HepG2 (cell line): ENCODE results near the gene PDCD2. TPM values are rescaled to one million over a fixed set of nuclear protein-coding genes. Genes with fewer than 3 reads are reported as not detected.
A peak's percentile ranks its signal among the peaks of the same experiment; 100 is the strongest.

Experiments used
- ATAC-seq: fragments of 200-7000 bp; cut with Tn5 transposase; 3 replicates; pipeline ENCODE4 v1.9.1; 2020; ENCODE audit warnings: mild to moderate bottlenecking, moderate library complexity
- Bru-seq: library from RNA; stranded (reverse); fragments of 400-500 nt; gene quantifications from one replicate; lab custom pipeline; 2021; lab: Mats Ljungman, UMichigan
- BruChase-seq, 2 experiments: library from RNA; stranded (reverse); fragments of 400-500 nt; gene quantifications; one replicate each; lab custom pipeline; 2021; lab: Mats Ljungman, UMichigan
- BruUV-seq: library from RNA; stranded (reverse); fragments of 400-500 nt; replicated peaks from 2 replicates; lab custom pipeline; 2021; lab: Mats Ljungman, UMichigan
- CTCF ChIA-PET: fragments of 300-600 bp; formaldehyde crosslinking; extraction: SDS; loops from one replicate; lab custom pipeline; 2021; ENCODE audit warnings: low total read pairs, inconsistent platforms, low intra/inter-chr PET ratio; lab: Yijun Ruan, JAX
- POLR2A ChIA-PET: fragments of 350-600 bp; sonication (Branson Sonifier 250); formaldehyde crosslinking; loops from one replicate; lab custom pipeline; 2020; ENCODE audit warnings: antibody characterized with exemption, inconsistent platforms; lab: Yijun Ruan, JAX
- DNase-seq: peaks from one replicate; pipeline ENCODE4 v3.0.0-alpha.2; 2015; ENCODE audit warnings: low spot score
- FAIRE-seq: peaks from 3 replicates; lab custom pipeline; 2011; peaks lifted over from hg19 to GRCh38; lab: Jason Lieb, UNC
- H2AFZ ChIP-seq: one replicate; pipeline ENCODE4 v1.6.1; 2011; ENCODE audit warnings: low read length, inconsistent platforms
- H3K27ac ChIP-seq: fragments of 300-600 bp; 3 replicates; pipeline ENCODE4 v1.8.0; 2011; ENCODE audit warnings: mixed run types, mild to moderate bottlenecking, mixed read lengths, low read length, inconsistent platforms; ENCODE audit not compliant: insufficient read depth; ENCODE audit errors: extremely low read length
- H3K27me3 ChIP-seq, 2 experiments: fragments of 200-600 bp in 1 of 2; 2 replicates in 1 of 2; 3 replicates in 1 of 2; pipeline versions ENCODE4 v1.6.0 to v1.8.0; 2011; ENCODE audit warnings: low read length in 2 of 2, mild to moderate bottlenecking in 2 of 2, moderate library complexity in 2 of 2, inconsistent platforms in 1 of 2; ENCODE audit not compliant: insufficient read depth in 2 of 2, control insufficient read depth in 1 of 2
- H3K36me3 ChIP-seq, 2 experiments: fragments of 200-600 bp in 1 of 2; replicated peaks in 1 of 2; 2 replicates in 1 of 2; 3 replicates in 1 of 2; pipeline versions ENCODE4 v1.5.1 to v1.8.0; 2011; ENCODE audit warnings: low read length in 2 of 2, inconsistent platforms in 1 of 2; ENCODE audit not compliant: insufficient read depth in 2 of 2, control insufficient read depth in 1 of 2
- H3K4me1 ChIP-seq: 2 replicates; pipeline ENCODE4 v1.5.1; 2012; ENCODE audit warnings: low read length, inconsistent platforms; ENCODE audit not compliant: insufficient read depth
- H3K4me2 ChIP-seq: 2 replicates; pipeline ENCODE4 v1.6.0; 2011; ENCODE audit warnings: low read depth, low read length, inconsistent platforms
- H3K4me3 ChIP-seq, 3 experiments: fragments of 200-600 bp in 1 of 3; sonication (generic), shearing (Covaris generic) in 1 of 3; replicated peaks in 1 of 3; 2 replicates each; pipeline ENCODE4 v1.5.1; 2011 to 2016; ENCODE audit warnings: low read length in 3 of 3, inconsistent platforms in 2 of 3, low read depth in 2 of 3, mild to moderate bottlenecking in 2 of 3, control low read depth in 1 of 3, mixed read lengths in 1 of 3; ENCODE audit not compliant: insufficient read depth in 1 of 3
- H3K79me2 ChIP-seq: one replicate; pipeline ENCODE4 v1.6.1; 2011; ENCODE audit warnings: low read length, inconsistent platforms; ENCODE audit not compliant: insufficient read depth
- H3K9ac ChIP-seq: 2 replicates; pipeline ENCODE4 v1.6.0; 2011; ENCODE audit warnings: mild to moderate bottlenecking, low read depth, low read length, inconsistent platforms; ENCODE audit not compliant: insufficient read depth
- H3K9me3 ChIP-seq: 2 replicates; pipeline ENCODE4 v1.5.1; 2012; ENCODE audit warnings: mild to moderate bottlenecking, low read length
- H4K20me1 ChIP-seq: 2 replicates; pipeline ENCODE4 v1.6.0; 2011; ENCODE audit warnings: inconsistent platforms, mild to moderate bottlenecking, low read length, moderate library complexity; ENCODE audit not compliant: insufficient read depth
- CEBPZ ChIP-seq: IDR thresholded peaks from 2 replicates; pipeline ENCODE4 v1.6.1; 2012; ENCODE audit warnings: low read length, improper control_type of control experiment
- FIP1L1 ChIP-seq: fragments of 200-400 bp; formaldehyde crosslinking; IDR thresholded peaks from 2 replicates; pipeline ENCODE4 v1.6.1; 2018; ENCODE audit warnings: low read depth, mild to moderate bottlenecking, low read length, moderate library complexity, borderline replicate concordance; ENCODE audit not compliant: insufficient read depth
- NR2F2 ChIP-seq: IDR thresholded peaks from 2 replicates; pipeline ENCODE4 v1.6.1; 2012; ENCODE audit warnings: low read depth, inconsistent platforms, borderline replicate concordance
- TOE1 ChIP-seq: sonication (generic); formaldehyde crosslinking; IDR thresholded peaks from 2 replicates; pipeline ENCODE4 v1.4.0; 2020; ENCODE audit warnings: mild to moderate bottlenecking, missing genetic modification reagents
- ZNF224 ChIP-seq: sonication (generic); formaldehyde crosslinking; IDR thresholded peaks from 2 replicates; pipeline ENCODE4 v1.5.0; 2020; ENCODE audit warnings: mild to moderate bottlenecking, missing genetic modification reagents
- ZNF556 ChIP-seq: sonication (generic); formaldehyde crosslinking; IDR thresholded peaks from 2 replicates; pipeline ENCODE4 v1.4.0; 2020; ENCODE audit warnings: mild to moderate bottlenecking, missing genetic modification reagents, borderline replicate concordance
- WGBS: methylation state at CpG from one replicate; pipeline ENCODE4 v1.1.6; 2017; ENCODE audit warnings: low lambda C conversion rate; 5-methylcytosine and 5-hydroxymethylcytosine counted together
- in situ Hi-C: cut with HindIII; loops from 2 replicates; pipeline ENCODE4 v1.10.0; 2017; ENCODE audit warnings: low pct_unique_long_range_greater_than_20kb; ENCODE audit not compliant: extremely low pct_ligation_motif_present
- intact Hi-C: fragments of 100-400 bp; cut with micrococcal nuclease; formaldehyde crosslinking; loops from one replicate; pipeline ENCODE4 v1.10.0; 2022; ENCODE audit not compliant: unreplicated experiment
- long read RNA-seq, 2 experiments: library from RNA in 1 of 2; library from polyadenylated mRNA in 1 of 2; stranded (forward) in 1 of 2; unstranded in 1 of 2; transcript quantifications; one replicate each; pipeline ENCODE4 v2.0.0, GENCODE V29; 2019 to 2022
- polyA minus RNA-seq, 3 experiments: library from RNA; depleted of rRNA, polyadenylated mRNA; stranded (reverse); fragments of >200 nt; gene quantifications; 2 replicates each; pipeline ENCODE4 v1.2.3, GENCODE V29; 2011; ENCODE audit warnings: low replicate concordance in 1 of 3
- polyA plus RNA-seq, 8 experiments: library from polyadenylated mRNA; depleted of rRNA in 3 of 8; stranded (reverse) in 7 of 8; unstranded in 1 of 8; fragments of >200 nt; fragmentation: Illumina TruSeq in 4 of 8; extraction: Trizol in 4 of 8; gene quantifications; 2 replicates each; pipeline versions ENCODE4 v1.2.1 to v1.2.3, GENCODE V29; 2011 to 2016; ENCODE audit warnings: low read depth in 4 of 8, missing spikeins in 1 of 8, mixed read lengths in 1 of 8; ENCODE audit not compliant: insufficient read depth in 1 of 8
- total RNA-seq, 5 experiments: library from RNA; depleted of rRNA; stranded (reverse); fragments of >200 nt; fragmentation: Illumina TruSeq; extraction: Trizol; gene quantifications; 2 replicates each; pipeline ENCODE4 v1.2.3, GENCODE V29; 2016; ENCODE audit warnings: low read depth in 1 of 5
- TF ChIP-seq, protein P1 (sequence below), 2 experiments: IDR thresholded peaks; 2 replicates each; pipeline ENCODE4 v1.6.1; 2011 to 2012; ENCODE audit warnings: low read length in 2 of 2, borderline replicate concordance in 1 of 2, low read depth in 1 of 2, mild to moderate bottlenecking in 1 of 2, moderate library complexity in 1 of 2

Gene PDCD2
- total RNA-seq (2016; rRNA removed; fragmentation: Illumina TruSeq; extraction: Trizol) (133 and 148 TPM in 2 replicates), polyA plus RNA-seq (2011; rRNA removed) (71.2 and 83.6 TPM in 2 replicates), polyA minus RNA-seq (2011; rRNA and poly(A)+ RNA removed; ENCODE audit: low replicate concordance) (32.9 and 64.5 TPM in 2 replicates), Bru-seq, nascent RNA (percentile 94 among the genes with signal in this experiment), BruChase-seq, experiment 1, labeled RNA remaining after a 6-hour chase (percentile 94 among the genes with signal in this experiment), BruChase-seq, experiment 2, labeled RNA remaining after a 2-hour chase (percentile 89 among the genes with signal in this experiment)
- 96.6 and 106 TPM in 2 replicates for total RNA-seq (2016; cell fraction: cytosol; rRNA removed; fragmentation: Illumina TruSeq; extraction: Trizol; ENCODE audit: low read depth)
- 127 and 154 TPM in 2 replicates for total RNA-seq (2016; cell fraction: insoluble cytoplasmic fraction; rRNA removed; fragmentation: Illumina TruSeq; extraction: Trizol)
- total RNA-seq (2016; cell fraction: membrane; rRNA removed; fragmentation: Illumina TruSeq; extraction: Trizol), result 182 and 183 TPM in 2 replicates
- 64.9 and 75.7 TPM in 2 replicates for total RNA-seq (2016; cell fraction: nucleus; rRNA removed; fragmentation: Illumina TruSeq; extraction: Trizol)
- polyA plus RNA-seq (2011; cell fraction: cytosol; rRNA removed), result 60.4 and 62.6 TPM in 2 replicates
- 49.8 and 54.3 TPM in 2 replicates for polyA plus RNA-seq (2011; cell fraction: nucleus; rRNA removed)
- polyA plus RNA-seq (2012), result 74.1 and 77.1 TPM in 2 replicates
- polyA plus RNA-seq (2016; cell fraction: cytosol; fragmentation: Illumina TruSeq; extraction: Trizol; ENCODE audit: low read depth), result 126 and 139 TPM in 2 replicates
- polyA plus RNA-seq (2016; cell fraction: insoluble cytoplasmic fraction; fragmentation: Illumina TruSeq; extraction: Trizol; ENCODE audit: low read depth), result 158 and 162 TPM in 2 replicates
- polyA plus RNA-seq (2016; cell fraction: membrane; fragmentation: Illumina TruSeq; extraction: Trizol; ENCODE audit: low read depth), result 173 and 179 TPM in 2 replicates
- 116 and 123 TPM in 2 replicates for polyA plus RNA-seq (2016; cell fraction: nucleus; fragmentation: Illumina TruSeq; extraction: Trizol; ENCODE audit: insufficient read depth, low read depth)
- polyA minus RNA-seq (2011; cell fraction: cytosol; rRNA and poly(A)+ RNA removed), result 29.6 and 33.8 TPM in 2 replicates
- polyA minus RNA-seq (2011; cell fraction: nucleus; rRNA and poly(A)+ RNA removed), result 43.5 and 49.0 TPM in 2 replicates
- long read RNA-seq, experiment 1, transcript PDCD2-204 (3 exons, 2,657 nt), result minor isoform, 6 of 67 reads
- long read RNA-seq, experiment 1, transcript PDCD2-215 (4 exons, 1,287 nt), result minor isoform, 17 of 67 reads
- long read RNA-seq, experiment 1, transcript PDCD2-208 (6 exons, 3,378 nt), result major isoform, 34 of 67 reads
- long read RNA-seq, experiment 1, partial matches to known transcripts, result 3 of 67 reads
- long read RNA-seq, experiment 1, other reads (novel, unspliced or antisense), result 2 of 67 reads
- long read RNA-seq, experiment 2, transcript PDCD2-209 (6 exons, 1,082 nt), result minor isoform, 16 of 279 reads
- long read RNA-seq, experiment 2, transcript PDCD2-204 (3 exons, 2,657 nt), result minor isoform, 28 of 279 reads
- long read RNA-seq, experiment 2, transcript PDCD2-215 (4 exons, 1,287 nt), result minor isoform, 25 of 279 reads
- long read RNA-seq, experiment 2, transcript PDCD2-208 (6 exons, 3,378 nt), result major isoform, 141 of 279 reads
- long read RNA-seq, experiment 2, partial matches to known transcripts, result 24 of 279 reads
- long read RNA-seq, experiment 2, other reads (novel, unspliced or antisense), result 32 of 279 reads

DNA sequence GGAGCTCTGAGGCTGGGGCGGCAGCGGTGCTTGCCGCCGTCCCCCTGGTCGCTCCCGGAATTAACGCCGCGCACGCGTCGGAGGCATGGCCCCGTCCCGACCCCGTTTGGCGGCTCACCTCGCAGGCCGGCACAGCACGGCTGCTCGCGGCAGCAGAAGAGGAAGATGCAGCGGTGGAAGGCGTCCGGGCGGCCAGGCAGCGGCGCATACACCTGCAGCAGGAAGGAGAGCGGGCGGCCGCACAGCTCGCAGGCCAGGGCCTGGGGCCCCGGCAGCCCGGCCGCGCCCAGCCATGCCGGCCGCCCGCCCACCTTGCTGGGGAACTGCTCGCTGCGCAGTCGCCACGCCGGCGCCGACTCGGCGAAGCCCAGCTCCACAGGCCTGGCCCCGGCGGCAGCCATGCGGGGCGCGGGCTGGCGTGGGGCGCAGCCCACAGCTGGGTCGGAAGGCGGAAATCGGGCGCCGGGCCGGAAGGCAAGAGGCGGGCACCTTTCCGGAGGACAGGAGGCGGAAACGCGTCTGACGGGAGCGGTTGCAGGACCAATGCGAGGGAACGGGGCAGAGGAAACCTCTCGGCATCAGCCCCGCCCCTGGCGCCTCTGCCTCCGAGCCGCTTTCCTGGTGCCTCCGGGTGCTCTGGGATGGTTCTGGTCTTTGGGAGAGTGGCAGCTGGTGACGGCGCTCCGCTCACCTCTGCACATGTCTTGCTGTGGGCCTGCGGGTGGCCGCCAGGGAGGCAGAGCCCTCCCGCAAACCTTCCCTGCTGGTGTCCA, at the start of gene PDCD2:
TSS of gene PDCD2 (minus strand) at position 457 of the 773 bp plus-strand sequence. CDS start at position 401, 56 bp downstream.
- Histone ChIP-seq H3K36me3 (peaks cover 4 to 20% of the 10 kb centered on the region in 2 experiments; a peak in 4 of 5 replicates), H3K9ac (peak within 1 kb of the TSS; percentile 90), H3K9me3 (no peaks in the 10 kb centered on the region), H3K4me3 (peak within 1 kb of the TSS; percentile 93 to 97 (median 96)), H3K79me2 (peaks cover 16% of the 10 kb centered on the region), H3K4me1 (peaks cover 25% of the 10 kb centered on the region), H3K27me3 (no peaks in the 10 kb centered on the region; a peak in 1 of 5 replicates), H3K4me2 (peak within 1 kb of the TSS; percentile 93), H2AFZ (peak within 1 kb of the TSS; percentile 45), H4K20me1 (no peaks in the 10 kb centered on the region), H3K27ac (peak within 1 kb of the TSS; percentile 79)
- in situ Hi-C loops, result no loop called here
- intact Hi-C loops, result loop anchor here (1.0 kb wide), 1 partner anchor 30 kb away; the partner anchor contains the start of gene TBP
- ChIA-PET POLR2A (interaction anchor here (0.6 to 2.0 kb wide), 8 partner anchors 9 to 785 kb away, joined by 3 to 20 read pairs (median 3); partner anchors contain the start of gene TBP), CTCF (no interaction called here)
- DNase-seq (peak; percentile 91), ATAC-seq (peak; percentile 97), FAIRE-seq (no peak)
- BruUV-seq, result no TSS peak
- WGBS, result under 1% methylated on average over 31 of the region's 81 CpGs
- TF ChIP-seq TOE1 (CRISPR knock-in tag) (no peak), FIP1L1 (0 out of 2 replicates have a peak, but pooled peaks have one; percentile 85), CEBPZ (no peak), NR2F2 (peak; percentile 19; the same call in 1 of the 2 replicates), ZNF556 (CRISPR knock-in tag) (peak; percentile 71; the same call in 1 of the 2 replicates), ZNF224 (CRISPR knock-in tag) (no peak)
- TF ChIP-seq, protein P1, sequence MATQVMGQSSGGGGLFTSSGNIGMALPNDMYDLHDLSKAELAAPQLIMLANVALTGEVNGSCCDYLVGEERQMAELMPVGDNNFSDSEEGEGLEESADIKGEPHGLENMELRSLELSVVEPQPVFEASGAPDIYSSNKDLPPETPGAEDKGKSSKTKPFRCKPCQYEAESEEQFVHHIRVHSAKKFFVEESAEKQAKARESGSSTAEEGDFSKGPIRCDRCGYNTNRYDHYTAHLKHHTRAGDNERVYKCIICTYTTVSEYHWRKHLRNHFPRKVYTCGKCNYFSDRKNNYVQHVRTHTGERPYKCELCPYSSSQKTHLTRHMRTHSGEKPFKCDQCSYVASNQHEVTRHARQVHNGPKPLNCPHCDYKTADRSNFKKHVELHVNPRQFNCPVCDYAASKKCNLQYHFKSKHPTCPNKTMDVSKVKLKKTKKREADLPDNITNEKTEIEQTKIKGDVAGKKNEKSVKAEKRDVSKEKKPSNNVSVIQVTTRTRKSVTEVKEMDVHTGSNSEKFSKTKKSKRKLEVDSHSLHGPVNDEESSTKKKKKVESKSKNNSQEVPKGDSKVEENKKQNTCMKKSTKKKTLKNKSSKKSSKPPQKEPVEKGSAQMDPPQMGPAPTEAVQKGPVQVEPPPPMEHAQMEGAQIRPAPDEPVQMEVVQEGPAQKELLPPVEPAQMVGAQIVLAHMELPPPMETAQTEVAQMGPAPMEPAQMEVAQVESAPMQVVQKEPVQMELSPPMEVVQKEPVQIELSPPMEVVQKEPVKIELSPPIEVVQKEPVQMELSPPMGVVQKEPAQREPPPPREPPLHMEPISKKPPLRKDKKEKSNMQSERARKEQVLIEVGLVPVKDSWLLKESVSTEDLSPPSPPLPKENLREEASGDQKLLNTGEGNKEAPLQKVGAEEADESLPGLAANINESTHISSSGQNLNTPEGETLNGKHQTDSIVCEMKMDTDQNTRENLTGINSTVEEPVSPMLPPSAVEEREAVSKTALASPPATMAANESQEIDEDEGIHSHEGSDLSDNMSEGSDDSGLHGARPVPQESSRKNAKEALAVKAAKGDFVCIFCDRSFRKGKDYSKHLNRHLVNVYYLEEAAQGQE (IDR thresholded peaks at IDR 0.05; ENCODE audit: borderline replicate concordance in 1 of 2, low read depth in 1 of 2, low read length in 2 of 2), result peak in 1 of 2 experiments; percentile 32; a peak in 1 of 4 replicates
